Measurements from ENCODE around the gene MAN2A2.

Gene MAN2A2

GRCh38 chr15:90954712-90955623 is 51.9 kb downstream of the MAN2A2 start, which contains the start of gene RCCD1:
RCCD1 (plus strand) TSS chr15:90954884; CDS start chr15:90956735, 1,851 bp downstream.
- peak within 1 kb of the TSS; percentile 85 for H3K27ac ChIP-seq
- DNase-seq, result peak; percentile 93
- TF ChIP-seq CTCF (IDR thresholded peaks at IDR 0.05; ENCODE audit: low read depth, low read length, missing control alignments), result no peak
- peaks cover 36% of the 10 kb centered on the region for H3K36me3 ChIP-seq (replicated peaks)
- peak within 1 kb of the TSS; percentile 76 for H3K4me3 ChIP-seq (ENCODE audit: low read depth, low read length)
- no peaks in the 10 kb centered on the region for H3K27me3 ChIP-seq (replicated peaks)
- in situ Hi-C loops (cut with HindIII; ENCODE audit: low pct_ligation_motif_present, low sequenced_read_pairs), result no loop called here

DNA sequence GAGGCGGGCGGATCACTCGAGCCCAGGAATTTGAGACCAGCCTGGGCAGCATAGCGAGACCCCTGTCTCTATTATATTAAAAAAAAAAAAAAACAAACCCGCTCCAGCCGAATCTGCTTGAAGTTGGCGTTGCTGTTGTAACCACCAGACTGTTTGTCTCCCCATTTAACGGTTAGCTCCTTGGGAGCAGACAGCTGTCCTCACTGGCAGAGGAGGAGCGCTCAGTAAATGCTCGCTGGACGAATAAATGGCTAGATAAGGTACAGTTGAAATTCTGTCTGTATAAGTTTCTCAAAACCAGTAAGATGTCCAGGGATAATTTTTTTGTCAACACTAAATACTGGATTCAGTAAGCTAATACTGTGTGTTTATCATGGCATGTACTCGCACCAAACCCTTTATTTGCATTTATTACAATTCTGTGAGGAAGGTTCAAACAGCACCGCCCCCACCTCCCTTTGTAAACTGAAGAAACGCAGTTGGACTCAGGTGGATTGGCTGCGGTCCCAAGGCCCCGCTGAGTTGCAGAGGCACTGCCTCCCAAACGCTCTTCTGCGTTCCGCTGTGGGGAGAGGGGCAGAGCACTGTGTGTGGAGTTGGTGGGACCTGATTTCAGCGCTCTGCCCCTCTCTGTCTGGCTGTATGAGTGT is 52.6 kb downstream of the MAN2A2 start:
- Histone ChIP-seq H3K36me3 (replicated peaks) (peaks cover 28% of the 10 kb centered on the region), H3K27ac (no peak overlapping the region), H3K4me3 (ENCODE audit: low read depth, low read length) (peak overlapping the region; percentile 76), H3K27me3 (replicated peaks) (no peaks in the 10 kb centered on the region)
- no peak for DNase-seq
- in situ Hi-C loops (cut with HindIII; ENCODE audit: low pct_ligation_motif_present, low sequenced_read_pairs), result no loop called here
- TF ChIP-seq CTCF (IDR thresholded peaks at IDR 0.05; ENCODE audit: low read depth, low read length, missing control alignments), result no peak

DNA sequence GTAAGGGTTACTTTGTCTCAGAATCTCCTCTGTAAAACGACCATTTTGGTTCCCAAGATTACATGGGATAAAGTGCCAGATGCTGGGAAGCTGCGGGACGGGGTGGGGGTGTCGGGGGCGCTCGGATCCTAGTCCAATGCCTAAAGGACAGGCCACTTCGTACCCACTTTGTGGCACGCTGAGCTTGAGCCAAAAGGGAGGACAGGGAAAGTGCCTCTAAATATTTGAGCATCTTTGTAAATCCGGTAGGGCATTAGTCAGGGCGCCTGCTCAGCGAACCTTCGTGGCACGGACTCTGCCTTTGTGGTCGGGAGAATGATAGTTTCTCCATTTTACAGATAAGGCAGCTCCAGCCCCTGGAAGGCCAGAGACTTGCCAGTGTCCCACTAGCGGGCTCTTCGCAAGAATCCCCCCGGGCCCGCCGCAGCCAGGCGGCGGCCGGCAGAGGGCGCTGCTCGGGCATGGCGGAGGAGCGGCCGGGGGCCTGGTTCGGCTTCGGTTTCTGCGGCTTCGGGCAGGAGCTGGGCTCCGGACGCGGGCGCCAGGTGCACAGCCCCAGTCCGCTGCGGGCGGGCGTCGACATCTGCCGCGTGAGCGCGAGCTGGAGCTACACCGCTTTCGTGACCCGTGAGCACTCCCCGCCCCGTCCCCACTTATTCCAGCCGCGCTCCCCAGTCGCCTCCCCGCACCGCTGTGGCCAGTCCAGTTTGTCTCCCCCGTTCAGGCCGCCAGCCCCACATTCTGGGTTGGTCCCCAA is 53.4 kb downstream of the MAN2A2 start:
- DNase-seq, result peak; percentile 45
- H3K4me3 ChIP-seq (ENCODE audit: low read depth, low read length), result peak overlapping the region; percentile 69
- in situ Hi-C loops (cut with HindIII; ENCODE audit: low pct_ligation_motif_present, low sequenced_read_pairs), result no loop called here
- H3K36me3 ChIP-seq (replicated peaks), result peaks cover 21% of the 10 kb centered on the region
- no peak overlapping the region for H3K27ac ChIP-seq
- H3K27me3 ChIP-seq (replicated peaks), result no peaks in the 10 kb centered on the region
- TF ChIP-seq CTCF (IDR thresholded peaks at IDR 0.05; ENCODE audit: low read depth, low read length, missing control alignments), result peak; percentile 69

DNA sequence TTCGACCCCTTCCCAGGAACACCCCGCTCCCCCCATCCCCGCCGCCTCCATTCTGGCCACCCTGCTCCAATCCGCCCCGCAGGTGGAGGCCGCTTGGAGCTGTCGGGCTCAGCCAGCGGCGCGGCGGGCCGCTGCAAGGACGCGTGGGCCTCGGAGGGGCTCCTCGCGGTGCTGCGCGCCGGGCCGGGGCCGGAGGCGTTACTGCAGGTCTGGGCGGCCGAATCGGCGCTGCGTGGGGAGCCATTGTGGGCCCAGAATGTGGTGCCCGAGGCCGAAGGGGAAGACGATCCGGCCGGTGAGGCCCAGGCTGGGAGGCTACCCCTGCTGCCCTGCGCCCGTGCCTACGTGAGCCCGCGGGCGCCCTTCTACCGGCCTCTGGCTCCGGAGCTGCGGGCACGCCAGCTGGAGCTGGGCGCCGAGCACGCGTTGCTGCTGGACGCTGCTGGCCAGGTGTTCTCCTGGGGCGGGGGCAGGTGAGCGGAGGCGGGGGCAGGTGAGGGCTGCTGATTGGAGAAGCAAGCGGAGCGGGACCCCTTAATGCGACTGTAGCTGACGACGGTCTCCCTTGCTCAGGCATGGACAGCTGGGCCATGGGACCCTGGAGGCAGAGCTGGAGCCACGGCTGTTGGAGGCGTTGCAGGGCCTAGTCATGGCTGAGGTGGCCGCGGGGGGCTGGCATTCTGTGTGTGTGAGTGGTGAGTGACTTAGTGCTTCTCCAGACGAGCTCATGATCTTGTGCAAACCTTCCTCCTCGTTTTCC is 54.1 kb downstream of the MAN2A2 start:
- TF ChIP-seq CTCF (IDR thresholded peaks at IDR 0.05; ENCODE audit: low read depth, low read length, missing control alignments), result no peak
- in situ Hi-C loops (cut with HindIII; ENCODE audit: low pct_ligation_motif_present, low sequenced_read_pairs), result no loop called here
- peak overlapping the region; percentile 69 for H3K4me3 ChIP-seq (ENCODE audit: low read depth, low read length)
- DNase-seq, result peak; percentile 22
- H3K27ac ChIP-seq, result no peak overlapping the region
- H3K36me3 ChIP-seq (replicated peaks), result peaks cover 18% of the 10 kb centered on the region
- H3K27me3 ChIP-seq (replicated peaks), result no peaks in the 10 kb centered on the region

GRCh38 chr15:90957791-90958190 is 54.7 kb downstream of the MAN2A2 start:
- DNase-seq, result no peak
- Histone ChIP-seq H3K4me3 (ENCODE audit: low read depth, low read length) (peak overlapping the region; percentile 69), H3K27me3 (replicated peaks) (no peaks in the 10 kb centered on the region), H3K27ac (no peak overlapping the region), H3K36me3 (replicated peaks) (peaks cover 15% of the 10 kb centered on the region)
- TF ChIP-seq CTCF (IDR thresholded peaks at IDR 0.05; ENCODE audit: low read depth, low read length, missing control alignments), result no peak
- in situ Hi-C loops (cut with HindIII; ENCODE audit: low pct_ligation_motif_present, low sequenced_read_pairs), result no loop called here
